ENCODE results near the gene ALPG.

ALPG gene

GRCh38 chr2:232435805-232436204, 29.2 kb downstream of the ALPG start:
- H3K27ac ChIP-seq: no peak overlapping the region
- H3K27me3 ChIP-seq (ENCODE audit: insufficient read depth, low read depth, severe bottlenecking): no peaks in the 10 kb centered on the region
- no peak for TF ChIP-seq CTCF (IDR thresholded peaks at IDR 0.05; ENCODE audit: low read depth, low read length)
- DNase-seq: peak; percentile 3
- H3K36me3 ChIP-seq: no peaks in the 10 kb centered on the region
- H3K9me3 ChIP-seq (ENCODE audit: severe bottlenecking): no peaks in the 10 kb centered on the region
- no peak overlapping the region for H3K4me3 ChIP-seq (ENCODE audit: low read depth, low read length)

- no peaks in the 10 kb centered on the region for H3K36me3 ChIP-seq
- H3K9me3 ChIP-seq (ENCODE audit: severe bottlenecking): no peaks in the 10 kb centered on the region
- H3K27me3 ChIP-seq (ENCODE audit: insufficient read depth, low read depth, severe bottlenecking): no peaks in the 10 kb centered on the region
- no peak overlapping the region for H3K4me3 ChIP-seq (ENCODE audit: low read depth, low read length)
- peak; percentile 32 for TF ChIP-seq CTCF (IDR thresholded peaks at IDR 0.05; ENCODE audit: low read depth, low read length)
- DNase-seq: peak; percentile 9
- H3K27ac ChIP-seq: no peak overlapping the region
These were observed 29.9 kb downstream of the ALPG start for GRCh38 chr2:232436381-232437194.

GRCh38 chr2:232437195-232437571, 30.5 kb downstream of the ALPG start:
- Histone ChIP-seq H3K27ac (no peak overlapping the region), H3K9me3 (ENCODE audit: severe bottlenecking) (no peaks in the 10 kb centered on the region), H3K27me3 (ENCODE audit: insufficient read depth, low read depth, severe bottlenecking) (no peaks in the 10 kb centered on the region), H3K36me3 (no peaks in the 10 kb centered on the region), H3K4me3 (ENCODE audit: low read depth, low read length) (no peak overlapping the region)
- TF ChIP-seq CTCF (IDR thresholded peaks at IDR 0.05; ENCODE audit: low read depth, low read length): no peak
- DNase-seq: peak; percentile 3

GRCh38 chr2:232438091-232438490, 31.4 kb downstream of the ALPG start:
- H3K27ac ChIP-seq: no peak overlapping the region
- no peak overlapping the region for H3K4me3 ChIP-seq (ENCODE audit: low read depth, low read length)
- no peak for DNase-seq
- no peaks in the 10 kb centered on the region for H3K36me3 ChIP-seq
- TF ChIP-seq CTCF (IDR thresholded peaks at IDR 0.05; ENCODE audit: low read depth, low read length): no peak
- H3K27me3 ChIP-seq (ENCODE audit: insufficient read depth, low read depth, severe bottlenecking): no peaks in the 10 kb centered on the region
- H3K9me3 ChIP-seq (ENCODE audit: severe bottlenecking): no peaks in the 10 kb centered on the region

- H3K27me3 ChIP-seq (ENCODE audit: insufficient read depth, low read depth, severe bottlenecking): no peaks in the 10 kb centered on the region
- H3K27ac ChIP-seq: no peak overlapping the region
- DNase-seq: peak; percentile 67
- H3K36me3 ChIP-seq: no peaks in the 10 kb centered on the region
- no peak overlapping the region for H3K4me3 ChIP-seq (ENCODE audit: low read depth, low read length)
- no peaks in the 10 kb centered on the region for H3K9me3 ChIP-seq (ENCODE audit: severe bottlenecking)
- peak; percentile 44; the same call in 1 of the 2 replicates for TF ChIP-seq CTCF (IDR thresholded peaks at IDR 0.05; ENCODE audit: low read depth, low read length)
These were observed 32.5 kb downstream of the ALPG start for GRCh38 chr2:232438951-232439757.
